K562 (cell line): ENCODE results near the gene COL23A1. TPM values are rescaled to one million over a fixed set of nuclear protein-coding genes. Genes with fewer than 3 reads are reported as not detected.

ENCODE experiments used
- ATAC-seq: fragments of 200-7000 bp; cut with Tn5 transposase; 3 replicates; pipeline ENCODE4 v1.9.1; 2020; ENCODE audit warnings: moderate library complexity
- BruUV-seq: library from RNA; stranded (reverse); fragments of 400-500 nt; replicated peaks from 2 replicates; lab custom pipeline; 2021; lab: Mats Ljungman, UMichigan
- CTCF ChIA-PET: fragments of 300-600 bp; formaldehyde crosslinking; extraction: SDS; loops from one replicate; lab custom pipeline; 2021; ENCODE audit warnings: low intra/inter-chr PET ratio; lab: Yijun Ruan, JAX
- POLR2A ChIA-PET: fragments of 300-600, 350-650 bp; sonication (Branson Sonifier 250); formaldehyde crosslinking; extraction: SDS; loops from one replicate; lab custom pipeline; 2021; ENCODE audit warnings: antibody characterized with exemption, inconsistent platforms; lab: Yijun Ruan, JAX
- DNase-seq, 4 experiments: peaks; one replicate each; pipeline versions ENCODE4 v3.0.0 to v3.0.0-alpha.2; 2011 to 2018; ENCODE audit warnings: low spot score in 3 of 4, mixed read lengths in 3 of 4; ENCODE audit errors: extremely low read depth in 1 of 4
- FAIRE-seq: peaks from 2 replicates; lab custom pipeline; 2011; peaks lifted over from hg19 to GRCh38; lab: Jason Lieb, UNC
- H2AFZ ChIP-seq: 2 replicates; pipeline ENCODE4 v1.6.0; 2011; ENCODE audit warnings: low read depth, low read length, control low read depth, inconsistent platforms
- H3K27ac ChIP-seq: fragments of 200-600 bp; 3 replicates; pipeline ENCODE4 v1.8.0; 2011; ENCODE audit warnings: low read depth, mild to moderate bottlenecking, control low read depth, inconsistent platforms, low read length, moderate library complexity, mixed read lengths; ENCODE audit errors: extremely low read depth
- H3K27me3 ChIP-seq, 2 experiments: fragments of 300-600 bp in 1 of 2; 2 replicates in 1 of 2; 3 replicates in 1 of 2; pipeline versions ENCODE4 v1.6.0 to v1.8.0; 2011; ENCODE audit warnings: inconsistent platforms in 2 of 2, low read length in 2 of 2, mild to moderate bottlenecking in 1 of 2, mixed read lengths in 1 of 2, moderate library complexity in 1 of 2; ENCODE audit not compliant: control insufficient read depth in 2 of 2, insufficient read depth in 2 of 2
- H3K36me3 ChIP-seq: fragments of 300-600 bp; 3 replicates; pipeline ENCODE4 v1.8.0; 2011; ENCODE audit warnings: mild to moderate bottlenecking, low read length, inconsistent platforms; ENCODE audit not compliant: control insufficient read depth, insufficient read depth
- H3K4me1 ChIP-seq, 2 experiments: fragments of 200-600 bp in 1 of 2; replicated peaks in 1 of 2; 2 replicates in 1 of 2; 3 replicates in 1 of 2; pipeline versions ENCODE4 v1.5.1 to v1.8.0; 2011; ENCODE audit warnings: inconsistent platforms in 2 of 2, low read length in 2 of 2, mild to moderate bottlenecking in 1 of 2, mixed read lengths in 1 of 2, moderate library complexity in 1 of 2; ENCODE audit not compliant: control insufficient read depth in 2 of 2, insufficient read depth in 2 of 2
- H3K4me2 ChIP-seq: 2 replicates; pipeline ENCODE4 v1.6.1; 2011; ENCODE audit warnings: low read length, control low read depth, inconsistent platforms, mixed read lengths; ENCODE audit not compliant: insufficient read depth
- H3K4me3 ChIP-seq: fragments of 200-600 bp; sonication (generic), shearing (Covaris generic); 2 replicates; pipeline ENCODE4 v1.5.1; 2016; ENCODE audit warnings: control low read depth, inconsistent platforms
- H3K79me2 ChIP-seq: fragments of 200-600 bp; 3 replicates; pipeline ENCODE4 v1.8.0; 2011; ENCODE audit warnings: low read length, inconsistent platforms; ENCODE audit not compliant: control insufficient read depth, insufficient read depth
- H3K9ac ChIP-seq, 2 experiments: 2 replicates each; pipeline versions ENCODE4 v1.6.0 to v1.6.1; 2011; ENCODE audit warnings: low read depth in 2 of 2, low read length in 2 of 2, control low read depth in 1 of 2, inconsistent platforms in 1 of 2, mild to moderate bottlenecking in 1 of 2, mixed read lengths in 1 of 2; ENCODE audit not compliant: insufficient read depth in 1 of 2
- H3K9me1 ChIP-seq: one replicate; pipeline ENCODE4 v1.6.0; 2011; ENCODE audit warnings: inconsistent platforms, mild to moderate bottlenecking, low read length, moderate library complexity; ENCODE audit not compliant: control insufficient read depth, insufficient read depth
- H3K9me3 ChIP-seq: replicated peaks from 2 replicates; pipeline ENCODE4 v1.5.1; 2011; ENCODE audit warnings: low read depth, low read length, inconsistent platforms; ENCODE audit not compliant: control insufficient read depth, insufficient read depth
- H4K20me1 ChIP-seq: replicated peaks from 2 replicates; pipeline ENCODE4 v1.6.1; 2011; ENCODE audit warnings: low read length, inconsistent platforms, mixed read lengths; ENCODE audit not compliant: control insufficient read depth, insufficient read depth
- GABPB2 ChIP-seq: fragments of 250-450 bp; sonication (Bioruptor Pico); conservative IDR thresholded peaks from 2 replicates; pipeline ENCODE4 v1.5.1; 2021; ENCODE audit warnings: mild to moderate bottlenecking
- MGA ChIP-seq: fragments of 450-650 bp; IDR thresholded peaks from 2 replicates; pipeline ENCODE4 v1.6.1; 2016; ENCODE audit warnings: mild to moderate bottlenecking, moderate library complexity
- PRMT5 ChIP-seq: sonication (generic); formaldehyde crosslinking; IDR thresholded peaks from 2 replicates; pipeline ENCODE4 v1.5.0; 2020; ENCODE audit warnings: missing genetic modification reagents
- RBM39 ChIP-seq: fragments of 200-400 bp; formaldehyde crosslinking; optimal IDR thresholded peaks from 2 replicates; pipeline ENCODE3; 2018; ENCODE audit warnings: low read depth, low read length
- ZNF584 ChIP-seq: fragments of 200-800 bp; sonication (Bioruptor generic); IDR thresholded peaks from 2 replicates; pipeline ENCODE4 v1.6.1; 2016; ENCODE audit warnings: low read depth, mild to moderate bottlenecking, missing genetic modification characterization, missing compliant biosample characterization
- ZNF586 ChIP-seq: fragments of 450-650 bp; formaldehyde crosslinking; conservative IDR thresholded peaks from 2 replicates; pipeline ENCODE4 v1.4.0; 2020; ENCODE audit warnings: mild to moderate bottlenecking, moderate library complexity
- WGBS: fragments of 100-300 bp; shearing (Covaris generic); methylation state at CpG from one replicate; pipeline ENCODE4 v1.1.6; 2016; ENCODE audit warnings: low coverage, mixed read lengths; ENCODE audit not compliant: insufficient coverage; ENCODE audit errors: missing lambda C conversion rate; 5-methylcytosine and 5-hydroxymethylcytosine counted together
- in situ Hi-C: fragments of 300-500 bp; cut with MboI; formaldehyde crosslinking; loops from 4 replicates; pipeline ENCODE4 v1.15.0; 2018; ENCODE audit warnings: inconsistent platforms, mixed read lengths
- intact Hi-C: fragments of 100-400 bp; cut with micrococcal nuclease; formaldehyde crosslinking; loops from 2 replicates; pipeline ENCODE4 v1.14.2; 2022
- polyA plus RNA-seq, 8 experiments: library from polyadenylated mRNA; depleted of rRNA in 4 of 8; stranded (reverse) in 5 of 8; unstranded in 3 of 8; fragments of >200 nt; fragmentation: Nextera tagmentation in 2 of 8; fragmentation: Illumina TruSeq in 1 of 8; extraction: Ambion mirVana in 2 of 8; extraction: Trizol in 1 of 8; gene quantifications; 2 replicates each; pipeline versions ENCODE4 v1.2.1 to v1.2.3, GENCODE V29; 2011 to 2014; ENCODE audit warnings: inconsistent platforms in 1 of 8, missing spikeins in 1 of 8
- total RNA-seq, 7 experiments: library from RNA; depleted of rRNA in 6 of 7; stranded (reverse); fragments of >200 nt in 6 of 7; fragmentation: Illumina TruSeq in 2 of 7; extraction: Trizol in 2 of 7; gene quantifications; 2 replicates each; pipeline versions ENCODE4 v1.2.1 to v1.2.3, GENCODE V29; 2011 to 2021; ENCODE audit warnings: low replicate concordance in 1 of 7
- TF ChIP-seq, protein P1 (sequence below): sonication (generic); formaldehyde crosslinking; IDR thresholded peaks from 2 replicates; pipeline ENCODE4 v1.8.0; 2023; ENCODE audit warnings: mild to moderate bottlenecking, missing genetic modification reagents
- TF ChIP-seq, protein P2 (sequence below), 2 experiments: fragments of 250-450 bp in 1 of 2; fragments of 450-650 bp in 1 of 2; sonication (Bioruptor Pico) in 1 of 2; IDR thresholded peaks; 2 replicates each; pipeline versions ENCODE4 v1.6.1 to v1.8.0; 2016 to 2021; ENCODE audit warnings: mild to moderate bottlenecking in 2 of 2, moderate library complexity in 2 of 2, missing compliant biosample characterization in 1 of 2, missing genetic modification characterization in 1 of 2

Gene COL23A1
- total and polyA plus RNA-seq, 9 of the 15 experiments (the other 6 are each of a cell fraction or from before 2014, with no cell fraction given) = 0.09 TPM; not detected in 8

GRCh38 chr5:178326374-178326715, 263.8 kb downstream of the COL23A1 start:
- ChIA-PET CTCF (no interaction called here), POLR2A (interaction anchor here (0.5 to 0.6 kb wide), 2 partner anchors 474 to 492 kb away, joined by 3 to 4 read pairs; no protein-coding TSS in a partner anchor)
- Histone ChIP-seq H2AFZ (no peak overlapping the region), H3K9me3 (no peaks in the 10 kb centered on the region), H3K4me1 (peaks cover 0 to 4% of the 10 kb centered on the region in 2 experiments; a peak in 2 of 5 replicates), H3K27ac (no peak overlapping the region), H3K4me3 (no peak overlapping the region), H3K4me2 (no peak overlapping the region), H3K9ac (no peak overlapping the region), H3K36me3 (no peaks in the 10 kb centered on the region), H3K79me2 (no peaks in the 10 kb centered on the region), H3K9me1 (peaks cover 3% of the 10 kb centered on the region), H3K27me3 (peaks cover 26 to 90% of the 10 kb centered on the region in 2 experiments), H4K20me1 (0 out of 2 replicates have a peak, but pooled peaks cover 3% of the 10 kb centered on the region)
- BruUV-seq = no TSS peak
- no peak for FAIRE-seq
- TF ChIP-seq PRMT5 (no peak), MGA (no peak), GABPB2 (CRISPR knock-in tag) (no peak), ZNF586 (CRISPR knock-in tag) (no peak), ZNF584 (no peak), RBM39 (no peak)
- TF ChIP-seq, protein P1, sequence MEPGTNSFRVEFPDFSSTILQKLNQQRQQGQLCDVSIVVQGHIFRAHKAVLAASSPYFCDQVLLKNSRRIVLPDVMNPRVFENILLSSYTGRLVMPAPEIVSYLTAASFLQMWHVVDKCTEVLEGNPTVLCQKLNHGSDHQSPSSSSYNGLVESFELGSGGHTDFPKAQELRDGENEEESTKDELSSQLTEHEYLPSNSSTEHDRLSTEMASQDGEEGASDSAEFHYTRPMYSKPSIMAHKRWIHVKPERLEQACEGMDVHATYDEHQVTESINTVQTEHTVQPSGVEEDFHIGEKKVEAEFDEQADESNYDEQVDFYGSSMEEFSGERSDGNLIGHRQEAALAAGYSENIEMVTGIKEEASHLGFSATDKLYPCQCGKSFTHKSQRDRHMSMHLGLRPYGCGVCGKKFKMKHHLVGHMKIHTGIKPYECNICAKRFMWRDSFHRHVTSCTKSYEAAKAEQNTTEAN = no peak
- TF ChIP-seq, protein P2, sequence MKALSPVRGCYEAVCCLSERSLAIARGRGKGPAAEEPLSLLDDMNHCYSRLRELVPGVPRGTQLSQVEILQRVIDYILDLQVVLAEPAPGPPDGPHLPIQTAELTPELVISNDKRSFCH (CRISPR knock-in tag; IDR thresholded peaks at IDR 0.05) = no peak
- TF ChIP-seq, protein P2 (tag; IDR thresholded peaks at IDR 0.05) = no peak
- DNase-seq = no peak
- intact Hi-C loops (no loop called here), in situ Hi-C loops (no loop called here)
- ATAC-seq = no peak
- 4% methylated on average over 7 of the region's 7 CpGs for WGBS
